K562 (cell line): Measurements from ENCODE around the gene PSMG3. TPM values are rescaled to one million over a fixed set of nuclear protein-coding genes. Genes with fewer than 3 reads are reported as not detected.
A peak's percentile ranks its signal among the peaks of the same experiment; 100 is the strongest.

Source experiments
- ATAC-seq: fragments of 200-7000 bp; cut with Tn5 transposase; 3 replicates; pipeline ENCODE4 v1.9.1; 2020; ENCODE audit warnings: moderate library complexity
- BruUV-seq: library from RNA; stranded (reverse); fragments of 400-500 nt; replicated peaks from 2 replicates; lab custom pipeline; 2021; lab: Mats Ljungman, UMichigan
- CTCF ChIA-PET: fragments of 300-600 bp; formaldehyde crosslinking; extraction: SDS; loops from one replicate; lab custom pipeline; 2021; ENCODE audit warnings: low intra/inter-chr PET ratio; lab: Yijun Ruan, JAX
- POLR2A ChIA-PET: fragments of 300-600, 350-650 bp; sonication (Branson Sonifier 250); formaldehyde crosslinking; extraction: SDS; loops from one replicate; lab custom pipeline; 2021; ENCODE audit warnings: antibody characterized with exemption, inconsistent platforms; lab: Yijun Ruan, JAX
- DNase-seq, 4 experiments: peaks; one replicate each; pipeline versions ENCODE4 v3.0.0 to v3.0.0-alpha.2; 2011 to 2018; ENCODE audit warnings: low spot score in 3 of 4, mixed read lengths in 3 of 4; ENCODE audit errors: extremely low read depth in 1 of 4
- FAIRE-seq: peaks from 2 replicates; lab custom pipeline; 2011; peaks lifted over from hg19 to GRCh38; lab: Jason Lieb, UNC
- H2AFZ ChIP-seq: 2 replicates; pipeline ENCODE4 v1.6.0; 2011; ENCODE audit warnings: low read depth, low read length, control low read depth, inconsistent platforms
- H3K27ac ChIP-seq: fragments of 200-600 bp; 3 replicates; pipeline ENCODE4 v1.8.0; 2011; ENCODE audit warnings: low read depth, mild to moderate bottlenecking, control low read depth, inconsistent platforms, low read length, moderate library complexity, mixed read lengths; ENCODE audit errors: extremely low read depth
- H3K27me3 ChIP-seq, 2 experiments: fragments of 300-600 bp in 1 of 2; 2 replicates in 1 of 2; 3 replicates in 1 of 2; pipeline versions ENCODE4 v1.6.0 to v1.8.0; 2011; ENCODE audit warnings: inconsistent platforms in 2 of 2, low read length in 2 of 2, mild to moderate bottlenecking in 1 of 2, mixed read lengths in 1 of 2, moderate library complexity in 1 of 2; ENCODE audit not compliant: control insufficient read depth in 2 of 2, insufficient read depth in 2 of 2
- H3K36me3 ChIP-seq: fragments of 300-600 bp; 3 replicates; pipeline ENCODE4 v1.8.0; 2011; ENCODE audit warnings: mild to moderate bottlenecking, low read length, inconsistent platforms; ENCODE audit not compliant: control insufficient read depth, insufficient read depth
- H3K4me1 ChIP-seq, 2 experiments: fragments of 200-600 bp in 1 of 2; replicated peaks in 1 of 2; 2 replicates in 1 of 2; 3 replicates in 1 of 2; pipeline versions ENCODE4 v1.5.1 to v1.8.0; 2011; ENCODE audit warnings: inconsistent platforms in 2 of 2, low read length in 2 of 2, mild to moderate bottlenecking in 1 of 2, mixed read lengths in 1 of 2, moderate library complexity in 1 of 2; ENCODE audit not compliant: control insufficient read depth in 2 of 2, insufficient read depth in 2 of 2
- H3K4me2 ChIP-seq: 2 replicates; pipeline ENCODE4 v1.6.1; 2011; ENCODE audit warnings: low read length, control low read depth, inconsistent platforms, mixed read lengths; ENCODE audit not compliant: insufficient read depth
- H3K4me3 ChIP-seq: fragments of 200-600 bp; sonication (generic), shearing (Covaris generic); 2 replicates; pipeline ENCODE4 v1.5.1; 2016; ENCODE audit warnings: control low read depth, inconsistent platforms
- H3K79me2 ChIP-seq: fragments of 200-600 bp; 3 replicates; pipeline ENCODE4 v1.8.0; 2011; ENCODE audit warnings: low read length, inconsistent platforms; ENCODE audit not compliant: control insufficient read depth, insufficient read depth
- H3K9ac ChIP-seq, 2 experiments: 2 replicates each; pipeline versions ENCODE4 v1.6.0 to v1.6.1; 2011; ENCODE audit warnings: low read depth in 2 of 2, low read length in 2 of 2, control low read depth in 1 of 2, inconsistent platforms in 1 of 2, mild to moderate bottlenecking in 1 of 2, mixed read lengths in 1 of 2; ENCODE audit not compliant: insufficient read depth in 1 of 2
- H3K9me1 ChIP-seq: one replicate; pipeline ENCODE4 v1.6.0; 2011; ENCODE audit warnings: inconsistent platforms, mild to moderate bottlenecking, low read length, moderate library complexity; ENCODE audit not compliant: control insufficient read depth, insufficient read depth
- H3K9me3 ChIP-seq: replicated peaks from 2 replicates; pipeline ENCODE4 v1.5.1; 2011; ENCODE audit warnings: low read depth, low read length, inconsistent platforms; ENCODE audit not compliant: control insufficient read depth, insufficient read depth
- H4K20me1 ChIP-seq: replicated peaks from 2 replicates; pipeline ENCODE4 v1.6.1; 2011; ENCODE audit warnings: low read length, inconsistent platforms, mixed read lengths; ENCODE audit not compliant: control insufficient read depth, insufficient read depth
- CREM ChIP-seq: IDR thresholded peaks from 2 replicates; pipeline ENCODE4 v1.6.1; 2014; ENCODE audit warnings: antibody characterized with exemption, low read depth
- ESRRA ChIP-seq: fragments of 450-650 bp; IDR thresholded peaks from 2 replicates; pipeline ENCODE4 v1.6.1; 2014; ENCODE audit warnings: low read depth, mild to moderate bottlenecking, moderate library complexity, borderline replicate concordance
- MTA2 ChIP-seq: fragments of 450-650 bp; IDR thresholded peaks from 2 replicates; pipeline ENCODE4 v1.6.1; 2016; ENCODE audit warnings: low read depth
- TCF3 ChIP-seq: sonication (generic); formaldehyde crosslinking; IDR thresholded peaks from 2 replicates; pipeline ENCODE4 v1.4.0; 2020; ENCODE audit warnings: mild to moderate bottlenecking, missing genetic modification reagents
- TOE1 ChIP-seq, 2 experiments: fragments of 450-650 bp in 1 of 2; sonication (generic) in 1 of 2; formaldehyde crosslinking in 1 of 2; IDR thresholded peaks; 2 replicates each; pipeline versions ENCODE4 v1.7.1 to v1.8.0; 2016 to 2022; ENCODE audit warnings: borderline replicate concordance in 2 of 2, mild to moderate bottlenecking in 2 of 2, antibody characterized with exemption in 1 of 2, inconsistent platforms in 1 of 2, low read depth in 1 of 2, missing genetic modification reagents in 1 of 2, moderate library complexity in 1 of 2
- WGBS: fragments of 100-300 bp; shearing (Covaris generic); methylation state at CpG from one replicate; pipeline ENCODE4 v1.1.6; 2016; ENCODE audit warnings: low coverage, mixed read lengths; ENCODE audit not compliant: insufficient coverage; ENCODE audit errors: missing lambda C conversion rate; 5-methylcytosine and 5-hydroxymethylcytosine counted together
- in situ Hi-C: fragments of 300-500 bp; cut with MboI; formaldehyde crosslinking; loops from 4 replicates; pipeline ENCODE4 v1.15.0; 2018; ENCODE audit warnings: inconsistent platforms, mixed read lengths
- intact Hi-C: fragments of 100-400 bp; cut with micrococcal nuclease; formaldehyde crosslinking; loops from 2 replicates; pipeline ENCODE4 v1.14.2; 2022
- polyA plus RNA-seq, 8 experiments: library from polyadenylated mRNA; depleted of rRNA in 4 of 8; stranded (reverse) in 5 of 8; unstranded in 3 of 8; fragments of >200 nt; fragmentation: Nextera tagmentation in 2 of 8; fragmentation: Illumina TruSeq in 1 of 8; extraction: Ambion mirVana in 2 of 8; extraction: Trizol in 1 of 8; gene quantifications; 2 replicates each; pipeline versions ENCODE4 v1.2.1 to v1.2.3, GENCODE V29; 2011 to 2014; ENCODE audit warnings: inconsistent platforms in 1 of 8, missing spikeins in 1 of 8
- total RNA-seq, 7 experiments: library from RNA; depleted of rRNA in 6 of 7; stranded (reverse); fragments of >200 nt in 6 of 7; fragmentation: Illumina TruSeq in 2 of 7; extraction: Trizol in 2 of 7; gene quantifications; 2 replicates each; pipeline versions ENCODE4 v1.2.1 to v1.2.3, GENCODE V29; 2011 to 2021; ENCODE audit warnings: low replicate concordance in 1 of 7
- TF ChIP-seq, protein P1 (sequence below): sonication (generic); formaldehyde crosslinking; IDR thresholded peaks from 2 replicates; pipeline ENCODE4 v1.9.0; 2022; ENCODE audit warnings: mild to moderate bottlenecking, missing genetic modification reagents

Gene PSMG3
- total and polyA plus RNA-seq, 9 of the 15 experiments (the other 6 are each of a cell fraction or from before 2014, with no cell fraction given): 34.8 to 122 (median 80.1) TPM

DNA sequence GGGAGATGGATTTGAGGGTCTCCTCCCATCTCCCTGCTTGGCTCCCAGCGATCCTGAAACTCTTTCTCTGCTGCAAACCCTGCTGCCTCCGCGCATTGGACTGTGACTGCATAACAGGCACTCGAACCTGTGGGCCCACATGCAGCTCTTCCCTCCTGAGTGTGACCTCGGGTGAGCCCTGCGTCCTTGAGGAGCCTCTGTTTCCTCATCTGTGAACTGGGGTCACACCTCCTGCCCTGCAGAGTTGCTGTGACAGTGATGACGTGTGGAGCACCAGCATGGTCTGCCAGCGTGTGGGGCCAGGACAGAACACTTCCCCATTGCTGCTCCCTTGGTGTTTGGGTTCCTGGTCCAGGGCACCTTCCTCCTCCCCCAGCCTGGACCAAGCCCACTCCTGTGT, 46.9 kb upstream of the PSMG3 start:
- Histone ChIP-seq H3K4me2 (no peak overlapping the region), H3K9me1 (no peaks in the 10 kb centered on the region), H3K9ac (no peak overlapping the region), H3K9me3 (no peaks in the 10 kb centered on the region), H3K79me2 (no peaks in the 10 kb centered on the region), H3K27ac (no peak overlapping the region), H3K36me3 (no peaks in the 10 kb centered on the region), H4K20me1 (no peaks in the 10 kb centered on the region), H3K27me3 (peaks cover 17 to 36% of the 10 kb centered on the region in 2 experiments), H2AFZ (no peak overlapping the region), H3K4me1 (peaks cover 0 to 20% of the 10 kb centered on the region in 2 experiments; a peak in 2 of 5 replicates), H3K4me3 (no peak overlapping the region)
- WGBS: 1% methylated on average over 6 of the region's 8 CpGs
- POLR2A ChIA-PET: interaction anchor here (0.7 kb wide), 1 partner anchor 439 kb away, joined by 4 read pairs; no protein-coding TSS in a partner anchor
- BruUV-seq: no TSS peak
- no peak for ATAC-seq
- DNase-seq: peak in 1 of 4 experiments; percentile 4
- no peak for FAIRE-seq
- no peak for TF ChIP-seq TOE1 (IDR thresholded peaks at IDR 0.05; ENCODE audit: borderline replicate concordance)
- no peak for TF ChIP-seq TOE1 (CRISPR knock-in tag; IDR thresholded peaks at IDR 0.05; ENCODE audit: borderline replicate concordance, low read depth)
- peak; percentile 42; the same call in 1 of the 2 replicates for TF ChIP-seq ESRRA
- TF ChIP-seq MTA2: no peak
- no peak for TF ChIP-seq CREM
- intact Hi-C loops (no loop called here), in situ Hi-C loops (no loop called here)
- CTCF ChIA-PET: no interaction called here

DNA sequence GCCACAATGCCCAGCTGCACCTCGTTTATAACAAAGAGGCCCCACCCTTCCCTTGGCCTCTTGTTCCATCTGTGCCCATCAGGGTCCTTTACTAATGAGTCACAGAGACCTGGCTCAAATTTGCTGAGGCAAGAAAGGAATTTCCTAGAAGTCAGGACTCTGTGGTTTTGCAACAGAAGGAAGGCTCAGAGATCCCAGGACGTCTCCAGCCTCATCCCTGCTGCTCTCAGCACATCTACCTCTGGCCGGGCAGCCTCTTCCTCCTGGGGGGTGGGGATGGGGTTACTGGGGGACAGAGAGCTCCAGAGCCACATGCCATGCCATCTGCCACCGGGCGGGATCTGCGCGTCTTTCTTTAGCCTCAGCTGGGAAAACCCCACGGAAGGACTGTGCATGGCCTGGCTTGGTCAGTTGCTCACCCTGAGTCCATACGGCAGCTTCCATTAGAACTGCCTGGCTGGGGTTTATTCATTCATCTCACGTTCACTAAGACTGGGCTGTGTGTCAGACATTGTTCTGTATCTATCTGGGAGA, 41.9 kb upstream of the PSMG3 start:
- Histone ChIP-seq H3K9me3 (no peaks in the 10 kb centered on the region), H3K27ac (no peak overlapping the region), H3K79me2 (no peaks in the 10 kb centered on the region), H3K4me3 (no peak overlapping the region), H3K9me1 (no peaks in the 10 kb centered on the region), H3K4me2 (no peak overlapping the region), H3K4me1 (peaks cover 0 to 25% of the 10 kb centered on the region in 2 experiments; a peak in 2 of 5 replicates), H3K36me3 (no peaks in the 10 kb centered on the region), H3K27me3 (peaks cover 28 to 59% of the 10 kb centered on the region in 2 experiments), H4K20me1 (peaks cover 8% of the 10 kb centered on the region; the same call in 1 of the 2 replicates), H3K9ac (no peak overlapping the region), H2AFZ (no peak overlapping the region)
- TF ChIP-seq, protein P1, sequence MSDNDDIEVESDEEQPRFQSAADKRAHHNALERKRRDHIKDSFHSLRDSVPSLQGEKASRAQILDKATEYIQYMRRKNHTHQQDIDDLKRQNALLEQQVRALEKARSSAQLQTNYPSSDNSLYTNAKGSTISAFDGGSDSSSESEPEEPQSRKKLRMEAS (CRISPR knock-in tag): no peak
- 0 out of 2 replicates have a peak, but pooled peaks have one; percentile 6 for TF ChIP-seq TCF3 (CRISPR knock-in tag)
- BruUV-seq: no TSS peak
- ATAC-seq (no peak), FAIRE-seq (no peak), DNase-seq (no peak)
- POLR2A ChIA-PET: no interaction called here
- 0% methylated on average over 10 of the region's 10 CpGs for WGBS
- intact Hi-C loops: no loop called here
- CTCF ChIA-PET: no interaction called here
- in situ Hi-C loops: no loop called here
